WTC11 (cell line): Measurements from ENCODE around the gene ATP5PB. TPM values are rescaled to one million over a fixed set of nuclear protein-coding genes. Genes with fewer than 3 reads are reported as not detected.

Experiments used
- ATAC-seq: fragments of 200-7000 bp; cut with Tn5 transposase; 2 replicates; pipeline ENCODE4 v1.10.0; 2021; ENCODE audit warnings: mild to moderate bottlenecking, moderate library complexity
- CTCF ChIA-PET: fragments of 300-600 bp; sonication (Branson Sonifier 250); formaldehyde crosslinking; loops from one replicate; lab custom pipeline; 2021; ENCODE audit warnings: antibody characterized with exemption; lab: Charles Lee
- POLR2A ChIA-PET: fragments of 350-600 bp; sonication (Branson Sonifier 250); formaldehyde crosslinking; loops from one replicate; lab custom pipeline; 2021; ENCODE audit warnings: antibody characterized with exemption; lab: Charles Lee
- DNase-seq: peaks from one replicate; pipeline ENCODE4 v3.0.0; 2021; ENCODE audit warnings: low spot score
- H3K27ac Mint-ChIP-seq: 2 replicates; pipeline ENCODE4 v1.8.0; 2021; ENCODE audit warnings: mixed read lengths
- H3K27me3 Mint-ChIP-seq: 2 replicates; pipeline ENCODE4 v1.8.0; 2021; ENCODE audit warnings: low read depth, mild to moderate bottlenecking, moderate library complexity, mixed read lengths
- H3K36me3 Mint-ChIP-seq: 2 replicates; pipeline ENCODE4 v1.8.0; 2021; ENCODE audit warnings: mixed read lengths
- H3K4me1 Mint-ChIP-seq: 2 replicates; pipeline ENCODE4 v1.8.0; 2022; ENCODE audit warnings: mixed read lengths
- H3K4me3 Mint-ChIP-seq: 2 replicates; pipeline ENCODE4 v1.8.0; 2021; ENCODE audit warnings: mild to moderate bottlenecking, moderate library complexity, mixed read lengths
- H3K9me3 Mint-ChIP-seq: 2 replicates; pipeline ENCODE4 v1.8.0; 2021; ENCODE audit warnings: mixed read lengths
- AR ChIP-seq: fragments of 250-450 bp; sonication (Bioruptor Pico); IDR thresholded peaks from 2 replicates; pipeline ENCODE4 v1.9.0; 2021; ENCODE audit warnings: mild to moderate bottlenecking
- CTCF ChIP-seq: fragments of 200-600 bp; IDR thresholded peaks from 2 replicates; pipeline ENCODE4 v1.8.0; 2022; ENCODE audit warnings: antibody characterized with exemption
- ESRRA ChIP-seq: sonication (generic); formaldehyde crosslinking; IDR thresholded peaks from 2 replicates; pipeline ENCODE4 v1.8.1; 2022; ENCODE audit warnings: mild to moderate bottlenecking, missing genetic modification reagents, borderline replicate concordance
- IRF2 ChIP-seq: sonication (generic); formaldehyde crosslinking; IDR thresholded peaks from 2 replicates; pipeline ENCODE4 v1.8.0; 2022; ENCODE audit warnings: low read depth, missing genetic modification reagents, borderline replicate concordance
- JUN ChIP-seq: sonication (generic); formaldehyde crosslinking; IDR thresholded peaks from 2 replicates; pipeline ENCODE4 v1.8.0; 2023; ENCODE audit warnings: mild to moderate bottlenecking, missing genetic modification reagents
- NR2C2 ChIP-seq: sonication (generic); formaldehyde crosslinking; IDR thresholded peaks from 2 replicates; pipeline ENCODE4 v1.8.0; 2022; ENCODE audit warnings: mild to moderate bottlenecking, missing genetic modification reagents
- SOX15 ChIP-seq: fragments of 250-450 bp; sonication (Bioruptor Pico); IDR thresholded peaks from 2 replicates; pipeline ENCODE4 v1.9.0; 2021; ENCODE audit warnings: mild to moderate bottlenecking
- ZBTB21 ChIP-seq: sonication (generic); formaldehyde crosslinking; IDR thresholded peaks from 2 replicates; pipeline ENCODE4 v1.8.1; 2023; ENCODE audit warnings: mild to moderate bottlenecking, missing genetic modification reagents, borderline replicate concordance
- ZNF138 ChIP-seq: sonication (generic); formaldehyde crosslinking; conservative IDR thresholded peaks from 2 replicates; pipeline ENCODE4 v1.8.1; 2022; ENCODE audit warnings: mild to moderate bottlenecking, moderate library complexity, missing genetic modification reagents
- ZNF219 ChIP-seq: sonication (generic); formaldehyde crosslinking; IDR thresholded peaks from 2 replicates; pipeline ENCODE4 v1.8.0; 2023; ENCODE audit warnings: missing genetic modification reagents, mild to moderate bottlenecking, borderline replicate concordance
- ZNF232 ChIP-seq: sonication (generic); formaldehyde crosslinking; IDR thresholded peaks from 2 replicates; pipeline ENCODE4 v1.8.0; 2022; ENCODE audit warnings: mild to moderate bottlenecking, missing genetic modification reagents
- total RNA-seq: library from RNA; stranded (reverse); gene quantifications from 3 replicates; pipeline ENCODE4 v1.2.3, GENCODE V29; 2021
- TF ChIP-seq, protein P1 (sequence below): fragments of 250-450 bp; sonication (Bioruptor Pico); conservative IDR thresholded peaks from 2 replicates; pipeline ENCODE4 v1.9.0; 2021; ENCODE audit warnings: mild to moderate bottlenecking
- TF ChIP-seq, protein P2 (sequence below): sonication (generic); formaldehyde crosslinking; IDR thresholded peaks from 2 replicates; pipeline ENCODE4 v1.8.0; 2022; ENCODE audit warnings: mild to moderate bottlenecking, missing genetic modification reagents
- TF ChIP-seq, protein P3 (sequence below): sonication (generic); formaldehyde crosslinking; IDR thresholded peaks from 2 replicates; pipeline ENCODE4 v1.8.0; 2022; ENCODE audit warnings: missing genetic modification reagents
- TF ChIP-seq, protein P4 (sequence below): sonication (generic); formaldehyde crosslinking; IDR thresholded peaks from 2 replicates; pipeline ENCODE4 v1.8.1; 2023; ENCODE audit warnings: mild to moderate bottlenecking, missing genetic modification reagents, moderate library complexity
- TF ChIP-seq, protein P5 (sequence below): sonication (generic); formaldehyde crosslinking; IDR thresholded peaks from 2 replicates; pipeline ENCODE4 v1.8.0; 2023; ENCODE audit warnings: missing genetic modification reagents, mild to moderate bottlenecking, borderline replicate concordance
- TF ChIP-seq, protein P6 (sequence below): sonication (generic); formaldehyde crosslinking; IDR thresholded peaks from 2 replicates; pipeline ENCODE4 v1.8.1; 2023; ENCODE audit warnings: mild to moderate bottlenecking, missing genetic modification reagents

The ATP5PB gene
- total RNA-seq, 1 experiment from 2014 or later = 284 TPM

DNA sequence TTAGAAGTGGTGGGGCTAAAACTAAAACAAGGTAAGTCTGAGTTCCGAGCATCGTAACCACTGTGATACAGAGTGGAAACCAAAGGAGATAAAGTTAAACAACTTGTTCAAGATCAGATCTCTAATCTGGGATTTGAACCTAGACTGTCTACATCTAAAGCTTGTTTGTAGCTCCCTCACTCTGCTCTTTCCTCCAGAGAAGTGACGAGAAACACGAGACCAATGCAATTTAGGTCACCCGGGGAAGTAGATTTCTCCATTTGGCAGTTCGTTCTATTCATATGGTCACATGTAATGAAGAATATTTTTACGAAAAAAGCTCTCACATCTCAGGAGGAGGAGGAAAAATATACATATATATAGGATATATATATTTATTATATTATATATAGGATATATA lies 52.4 kb downstream of the ATP5PB start (continued):
- TF ChIP-seq, protein P1, sequence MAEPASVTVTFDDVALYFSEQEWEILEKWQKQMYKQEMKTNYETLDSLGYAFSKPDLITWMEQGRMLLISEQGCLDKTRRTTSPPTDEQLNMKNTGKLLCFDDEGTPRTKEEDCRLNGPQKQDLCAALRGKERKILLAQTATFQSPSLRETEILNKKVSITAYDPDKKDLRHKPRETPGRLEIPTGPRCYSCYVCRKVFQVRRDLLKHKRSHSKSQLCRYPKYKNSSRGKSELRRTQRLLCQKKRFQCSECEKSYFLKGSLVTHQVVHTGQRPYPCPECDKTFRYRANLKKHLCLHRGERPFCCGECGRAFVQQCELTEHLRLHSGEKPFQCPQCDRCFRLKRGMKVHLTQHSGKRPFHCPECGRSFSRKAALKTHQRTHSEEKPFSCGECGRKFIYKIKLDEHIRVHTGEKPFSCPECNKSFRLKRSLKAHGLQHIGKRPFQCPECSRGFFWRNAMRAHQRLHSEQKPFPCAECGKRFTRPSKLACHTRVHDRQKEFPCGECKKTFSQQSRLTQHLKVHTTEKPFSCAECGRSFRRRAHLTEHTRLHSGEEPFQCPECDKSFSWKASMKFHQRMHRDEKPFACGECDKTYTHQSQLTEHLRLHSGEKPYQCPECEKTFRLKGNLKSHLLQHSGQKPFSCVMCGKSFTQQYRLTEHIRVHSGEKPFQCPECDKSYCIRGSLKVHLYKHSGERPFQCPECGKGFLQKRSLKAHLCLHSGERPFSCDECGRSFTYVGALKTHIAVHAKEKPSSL (CRISPR knock-in tag) = no peak
- TF ChIP-seq, protein P2, sequence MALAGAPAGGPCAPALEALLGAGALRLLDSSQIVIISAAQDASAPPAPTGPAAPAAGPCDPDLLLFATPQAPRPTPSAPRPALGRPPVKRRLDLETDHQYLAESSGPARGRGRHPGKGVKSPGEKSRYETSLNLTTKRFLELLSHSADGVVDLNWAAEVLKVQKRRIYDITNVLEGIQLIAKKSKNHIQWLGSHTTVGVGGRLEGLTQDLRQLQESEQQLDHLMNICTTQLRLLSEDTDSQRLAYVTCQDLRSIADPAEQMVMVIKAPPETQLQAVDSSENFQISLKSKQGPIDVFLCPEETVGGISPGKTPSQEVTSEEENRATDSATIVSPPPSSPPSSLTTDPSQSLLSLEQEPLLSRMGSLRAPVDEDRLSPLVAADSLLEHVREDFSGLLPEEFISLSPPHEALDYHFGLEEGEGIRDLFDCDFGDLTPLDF (CRISPR knock-in tag) = no peak
- TF ChIP-seq ZNF138 (CRISPR knock-in tag) = no peak
- no peak for TF ChIP-seq AR (CRISPR knock-in tag)
- no peak for TF ChIP-seq JUN (CRISPR knock-in tag)
- TF ChIP-seq, protein P3, sequence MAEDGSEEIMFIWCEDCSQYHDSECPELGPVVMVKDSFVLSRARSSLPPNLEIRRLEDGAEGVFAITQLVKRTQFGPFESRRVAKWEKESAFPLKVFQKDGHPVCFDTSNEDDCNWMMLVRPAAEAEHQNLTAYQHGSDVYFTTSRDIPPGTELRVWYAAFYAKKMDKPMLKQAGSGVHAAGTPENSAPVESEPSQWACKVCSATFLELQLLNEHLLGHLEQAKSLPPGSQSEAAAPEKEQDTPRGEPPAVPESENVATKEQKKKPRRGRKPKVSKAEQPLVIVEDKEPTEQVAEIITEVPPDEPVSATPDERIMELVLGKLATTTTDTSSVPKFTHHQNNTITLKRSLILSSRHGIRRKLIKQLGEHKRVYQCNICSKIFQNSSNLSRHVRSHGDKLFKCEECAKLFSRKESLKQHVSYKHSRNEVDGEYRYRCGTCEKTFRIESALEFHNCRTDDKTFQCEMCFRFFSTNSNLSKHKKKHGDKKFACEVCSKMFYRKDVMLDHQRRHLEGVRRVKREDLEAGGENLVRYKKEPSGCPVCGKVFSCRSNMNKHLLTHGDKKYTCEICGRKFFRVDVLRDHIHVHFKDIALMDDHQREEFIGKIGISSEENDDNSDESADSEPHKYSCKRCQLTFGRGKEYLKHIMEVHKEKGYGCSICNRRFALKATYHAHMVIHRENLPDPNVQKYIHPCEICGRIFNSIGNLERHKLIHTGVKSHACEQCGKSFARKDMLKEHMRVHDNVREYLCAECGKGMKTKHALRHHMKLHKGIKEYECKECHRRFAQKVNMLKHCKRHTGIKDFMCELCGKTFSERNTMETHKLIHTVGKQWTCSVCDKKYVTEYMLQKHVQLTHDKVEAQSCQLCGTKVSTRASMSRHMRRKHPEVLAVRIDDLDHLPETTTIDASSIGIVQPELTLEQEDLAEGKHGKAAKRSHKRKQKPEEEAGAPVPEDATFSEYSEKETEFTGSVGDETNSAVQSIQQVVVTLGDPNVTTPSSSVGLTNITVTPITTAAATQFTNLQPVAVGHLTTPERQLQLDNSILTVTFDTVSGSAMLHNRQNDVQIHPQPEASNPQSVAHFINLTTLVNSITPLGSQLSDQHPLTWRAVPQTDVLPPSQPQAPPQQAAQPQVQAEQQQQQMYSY = no peak
- TF ChIP-seq ZBTB21 = no peak
- TF ChIP-seq, protein P4, sequence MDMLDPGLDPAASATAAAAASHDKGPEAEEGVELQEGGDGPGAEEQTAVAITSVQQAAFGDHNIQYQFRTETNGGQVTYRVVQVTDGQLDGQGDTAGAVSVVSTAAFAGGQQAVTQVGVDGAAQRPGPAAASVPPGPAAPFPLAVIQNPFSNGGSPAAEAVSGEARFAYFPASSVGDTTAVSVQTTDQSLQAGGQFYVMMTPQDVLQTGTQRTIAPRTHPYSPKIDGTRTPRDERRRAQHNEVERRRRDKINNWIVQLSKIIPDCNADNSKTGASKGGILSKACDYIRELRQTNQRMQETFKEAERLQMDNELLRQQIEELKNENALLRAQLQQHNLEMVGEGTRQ = no peak
- TF ChIP-seq ESRRA (CRISPR knock-in tag) = no peak
- no peak for TF ChIP-seq CTCF
- no peak for TF ChIP-seq NR2C2
- no peak for TF ChIP-seq ZNF232 (CRISPR knock-in tag)

DNA sequence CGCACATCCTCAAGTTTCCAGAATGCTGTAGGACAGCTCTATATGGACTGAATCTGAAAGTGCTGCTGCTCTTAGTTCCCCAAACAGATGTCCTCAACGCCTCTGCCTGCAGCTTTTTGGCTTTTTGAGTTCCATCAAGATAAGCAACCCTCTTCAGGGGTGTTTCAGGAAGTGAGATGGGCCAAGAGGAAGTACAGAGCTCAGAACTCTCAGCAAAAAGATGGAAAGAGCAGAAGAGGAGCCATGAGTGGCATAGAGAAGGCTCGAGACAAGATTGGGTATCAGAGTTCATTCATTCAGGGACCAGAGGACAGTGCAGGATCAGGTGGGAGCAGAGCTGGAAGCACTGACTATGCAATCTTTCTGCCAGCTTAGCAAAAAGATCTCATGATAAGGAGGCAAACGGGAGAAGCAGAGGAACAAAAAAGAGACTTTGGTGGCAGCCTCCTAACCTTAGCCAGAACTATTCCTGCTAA lies 54.4 kb downstream of the ATP5PB start, which contains the start of the genes ADORA3 and TMIGD3:
Gene ADORA3 (minus strand): TSS at position 49 of the 476 bp plus-strand sequence. CDS start 279 bp downstream, outside the sequence.
Gene TMIGD3 (minus strand): TSS at position 49 of the 476 bp plus-strand sequence. CDS start 279 bp downstream, outside the sequence.
- DNase-seq (no peak), ATAC-seq (no peak)
- Mint-ChIP-seq H3K36me3 (no peaks in the 10 kb centered on the region), H3K27me3 (no peaks in the 10 kb centered on the region), H3K27ac (no peak within 1 kb of the TSS), H3K4me1 (peaks cover 5% of the 10 kb centered on the region), H3K4me3 (no peak within 1 kb of the TSS), H3K9me3 (no peaks in the 10 kb centered on the region)
- ChIA-PET POLR2A (no interaction called here), CTCF (interaction anchor here (1.0 to 2.2 kb wide), 2 partner anchors 12 to 22 kb away, joined by 5 to 10 read pairs; no protein-coding TSS in a partner anchor)
- TF ChIP-seq ZNF219 (no peak), SOX15 (CRISPR knock-in tag) (no peak), ESRRA (CRISPR knock-in tag) (no peak), ZBTB21 (no peak), IRF2 (CRISPR knock-in tag) (no peak)
- TF ChIP-seq, protein P5, sequence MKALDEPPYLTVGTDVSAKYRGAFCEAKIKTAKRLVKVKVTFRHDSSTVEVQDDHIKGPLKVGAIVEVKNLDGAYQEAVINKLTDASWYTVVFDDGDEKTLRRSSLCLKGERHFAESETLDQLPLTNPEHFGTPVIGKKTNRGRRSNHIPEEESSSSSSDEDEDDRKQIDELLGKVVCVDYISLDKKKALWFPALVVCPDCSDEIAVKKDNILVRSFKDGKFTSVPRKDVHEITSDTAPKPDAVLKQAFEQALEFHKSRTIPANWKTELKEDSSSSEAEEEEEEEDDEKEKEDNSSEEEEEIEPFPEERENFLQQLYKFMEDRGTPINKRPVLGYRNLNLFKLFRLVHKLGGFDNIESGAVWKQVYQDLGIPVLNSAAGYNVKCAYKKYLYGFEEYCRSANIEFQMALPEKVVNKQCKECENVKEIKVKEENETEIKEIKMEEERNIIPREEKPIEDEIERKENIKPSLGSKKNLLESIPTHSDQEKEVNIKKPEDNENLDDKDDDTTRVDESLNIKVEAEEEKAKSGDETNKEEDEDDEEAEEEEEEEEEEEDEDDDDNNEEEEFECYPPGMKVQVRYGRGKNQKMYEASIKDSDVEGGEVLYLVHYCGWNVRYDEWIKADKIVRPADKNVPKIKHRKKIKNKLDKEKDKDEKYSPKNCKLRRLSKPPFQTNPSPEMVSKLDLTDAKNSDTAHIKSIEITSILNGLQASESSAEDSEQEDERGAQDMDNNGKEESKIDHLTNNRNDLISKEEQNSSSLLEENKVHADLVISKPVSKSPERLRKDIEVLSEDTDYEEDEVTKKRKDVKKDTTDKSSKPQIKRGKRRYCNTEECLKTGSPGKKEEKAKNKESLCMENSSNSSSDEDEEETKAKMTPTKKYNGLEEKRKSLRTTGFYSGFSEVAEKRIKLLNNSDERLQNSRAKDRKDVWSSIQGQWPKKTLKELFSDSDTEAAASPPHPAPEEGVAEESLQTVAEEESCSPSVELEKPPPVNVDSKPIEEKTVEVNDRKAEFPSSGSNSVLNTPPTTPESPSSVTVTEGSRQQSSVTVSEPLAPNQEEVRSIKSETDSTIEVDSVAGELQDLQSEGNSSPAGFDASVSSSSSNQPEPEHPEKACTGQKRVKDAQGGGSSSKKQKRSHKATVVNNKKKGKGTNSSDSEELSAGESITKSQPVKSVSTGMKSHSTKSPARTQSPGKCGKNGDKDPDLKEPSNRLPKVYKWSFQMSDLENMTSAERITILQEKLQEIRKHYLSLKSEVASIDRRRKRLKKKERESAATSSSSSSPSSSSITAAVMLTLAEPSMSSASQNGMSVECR (CRISPR knock-in tag) = no peak
- TF ChIP-seq, protein P6, sequence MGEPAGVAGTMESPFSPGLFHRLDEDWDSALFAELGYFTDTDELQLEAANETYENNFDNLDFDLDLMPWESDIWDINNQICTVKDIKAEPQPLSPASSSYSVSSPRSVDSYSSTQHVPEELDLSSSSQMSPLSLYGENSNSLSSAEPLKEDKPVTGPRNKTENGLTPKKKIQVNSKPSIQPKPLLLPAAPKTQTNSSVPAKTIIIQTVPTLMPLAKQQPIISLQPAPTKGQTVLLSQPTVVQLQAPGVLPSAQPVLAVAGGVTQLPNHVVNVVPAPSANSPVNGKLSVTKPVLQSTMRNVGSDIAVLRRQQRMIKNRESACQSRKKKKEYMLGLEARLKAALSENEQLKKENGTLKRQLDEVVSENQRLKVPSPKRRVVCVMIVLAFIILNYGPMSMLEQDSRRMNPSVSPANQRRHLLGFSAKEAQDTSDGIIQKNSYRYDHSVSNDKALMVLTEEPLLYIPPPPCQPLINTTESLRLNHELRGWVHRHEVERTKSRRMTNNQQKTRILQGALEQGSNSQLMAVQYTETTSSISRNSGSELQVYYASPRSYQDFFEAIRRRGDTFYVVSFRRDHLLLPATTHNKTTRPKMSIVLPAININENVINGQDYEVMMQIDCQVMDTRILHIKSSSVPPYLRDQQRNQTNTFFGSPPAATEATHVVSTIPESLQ (CRISPR knock-in tag) = no peak
